Uterus (tissue), 4 donors: ENCODE measurements around the gene RNF167. TPM values are rescaled to one million over a fixed set of nuclear protein-coding genes. Genes with fewer than 3 reads are reported as not detected.

Experiments used
- DNase-seq, 2 donors: peaks; one replicate each; pipeline ENCODE4 v3.0.0-alpha.2; 2019 to 2020
- H3K27ac ChIP-seq, 2 donors: fragments of 200-600 bp; sonication (generic); 1 replicate in 1 of 2; 2 replicates in 1 of 2; pipeline ENCODE4 v1.5.1; 2016 to 2018
- H3K27me3 ChIP-seq, 2 donors: fragments of 200-600 bp; sonication (generic); one replicate each; pipeline ENCODE4 v1.5.1; 2018 to 2019; ENCODE audit warnings: control low read depth in 1 of 2
- H3K36me3 ChIP-seq, 2 donors: fragments of 200-600 bp; sonication (generic); one replicate each; pipeline ENCODE4 v1.5.1; 2019; ENCODE audit warnings: control low read depth in 1 of 2
- H3K4me1 ChIP-seq, 2 donors: fragments of 200-600 bp; sonication (generic); one replicate each; pipeline ENCODE4 v1.5.1; 2018 to 2019; ENCODE audit warnings: control low read depth in 1 of 2
- H3K4me3 ChIP-seq, 2 donors: fragments of 200-600 bp; sonication (generic); 1 replicate in 1 of 2; 2 replicates in 1 of 2; pipeline ENCODE4 v1.5.1; 2018 to 2019; ENCODE audit warnings: mild to moderate bottlenecking in 1 of 2
- H3K9me3 ChIP-seq, 2 donors: fragments of 200-600 bp; sonication (generic); one replicate each; pipeline ENCODE4 v1.5.1; 2019; ENCODE audit warnings: control low read depth in 1 of 2
- CTCF ChIP-seq, 4 experiments: fragments of 200-600 bp in 2 of 4; fragments of 450-650 bp in 2 of 4; sonication (generic) in 2 of 4; IDR thresholded peaks; one replicate each; pipeline ENCODE4 v1.5.1; 2016 to 2019; ENCODE audit warnings: antibody characterized with exemption in 4 of 4, mild to moderate bottlenecking in 2 of 4, moderate library complexity in 1 of 4
- POLR2A ChIP-seq, 2 donors: fragments of 450-650 bp; IDR thresholded peaks; one replicate each; pipeline ENCODE4 v1.6.1; 2016; ENCODE audit warnings: antibody characterized with exemption in 2 of 2, mild to moderate bottlenecking in 1 of 2, moderate library complexity in 1 of 2
- intact Hi-C: fragments of 100-400 bp; cut with DNase I; formaldehyde crosslinking; loops from one replicate; pipeline ENCODE4 v1.15.1; 2023; ENCODE audit warnings: low total_unique reads
- total RNA-seq, 4 donors: library from RNA; depleted of rRNA in 3 of 4; stranded (reverse); fragments of >200 nt in 3 of 4; gene quantifications; one replicate each; pipeline versions ENCODE4 v1.1.0 to v1.2.4, GENCODE V29; 2014 to 2023
- donor health status: DM: yes; HTN: yes; CAD: no.

The RNF167 gene
- total RNA-seq, 4 donors from 2014 or later: 14.8 to 100 (median 53.1) TPM

- H3K4me1 ChIP-seq: peaks cover 7 to 9% of the 10 kb centered on the region in 2 donors
- no peaks in the 10 kb centered on the region for H3K36me3 ChIP-seq
- peak overlapping the region; percentile 97 to 98 for H3K27ac ChIP-seq
- intact Hi-C loops: no loop called here
- H3K4me3 ChIP-seq: peak overlapping the region; percentile 62 to 76
- H3K9me3 ChIP-seq: no peaks in the 10 kb centered on the region
- no peaks in the 10 kb centered on the region for H3K27me3 ChIP-seq
- TF ChIP-seq CTCF (IDR thresholded peaks at IDR 0.05) (peak in 1 of 4 experiments; percentile 27), POLR2A (IDR thresholded peaks at IDR 0.05) (peak; percentile 5 to 36)
- peak; percentile 96 to 99 for DNase-seq
These were observed 26.9 kb downstream of the RNF167 start for GRCh38 chr17:4966844-4967538.

- H3K36me3 ChIP-seq: no peaks in the 10 kb centered on the region
- intact Hi-C loops: no loop called here
- TF ChIP-seq CTCF (IDR thresholded peaks at IDR 0.05): peak in 2 of 4 experiments; percentile 24 to 33
- peak; percentile 53 to 87 for TF ChIP-seq POLR2A (IDR thresholded peaks at IDR 0.05)
- H3K9me3 ChIP-seq: no peaks in the 10 kb centered on the region
- peak; percentile 93 to 97 for DNase-seq
- H3K4me3 ChIP-seq: peak within 1 kb of the TSS; percentile 62 to 76
- H3K4me1 ChIP-seq: peaks cover 7 to 9% of the 10 kb centered on the region in 2 donors
- peak within 1 kb of the TSS; percentile 97 to 98 for H3K27ac ChIP-seq
- H3K27me3 ChIP-seq: no peaks in the 10 kb centered on the region
These were observed 27.7 kb downstream of the RNF167 start, which contains the start of gene SPAG7 for GRCh38 chr17:4967539-4968485. Gene SPAG7, minus strand, starts transcription at chr17:4967817. Its CDS starts 13 bp downstream, at chr17:4967804.

- intact Hi-C loops: no loop called here
- peak overlapping the region; percentile 97 to 98 for H3K27ac ChIP-seq
- no peaks in the 10 kb centered on the region for H3K36me3 ChIP-seq
- H3K9me3 ChIP-seq: no peaks in the 10 kb centered on the region
- H3K27me3 ChIP-seq: no peaks in the 10 kb centered on the region
- H3K4me3 ChIP-seq: peak overlapping the region; percentile 59 to 76
- TF ChIP-seq POLR2A (IDR thresholded peaks at IDR 0.05): no peak
- TF ChIP-seq CTCF (IDR thresholded peaks at IDR 0.05): no peak
- peaks cover 7 to 9% of the 10 kb centered on the region in 2 donors for H3K4me1 ChIP-seq
- DNase-seq: no peak
These were observed 28.5 kb downstream of the RNF167 start for GRCh38 chr17:4968486-4969046.

GRCh38 chr17:4969047-4969550 lies 29.0 kb downstream of the RNF167 start:
- H3K36me3 ChIP-seq: no peaks in the 10 kb centered on the region
- peak overlapping the region; percentile 97 to 98 for H3K27ac ChIP-seq
- no peak for TF ChIP-seq CTCF (IDR thresholded peaks at IDR 0.05)
- TF ChIP-seq POLR2A (IDR thresholded peaks at IDR 0.05): no peak
- H3K27me3 ChIP-seq: no peaks in the 10 kb centered on the region
- H3K9me3 ChIP-seq: no peaks in the 10 kb centered on the region
- intact Hi-C loops: no loop called here
- DNase-seq: peak; percentile 50 to 51
- peaks cover 7 to 9% of the 10 kb centered on the region in 2 donors for H3K4me1 ChIP-seq
- H3K4me3 ChIP-seq: peak overlapping the region; percentile 59 to 76
